Measurements from ENCODE around the gene GREB1. TPM values are rescaled to one million over a fixed set of nuclear protein-coding genes. Genes with fewer than 3 reads are reported as not detected.

GREB1 gene
- total RNA-seq, 1 experiment from 2014 or later: 0.62 TPM

DNA sequence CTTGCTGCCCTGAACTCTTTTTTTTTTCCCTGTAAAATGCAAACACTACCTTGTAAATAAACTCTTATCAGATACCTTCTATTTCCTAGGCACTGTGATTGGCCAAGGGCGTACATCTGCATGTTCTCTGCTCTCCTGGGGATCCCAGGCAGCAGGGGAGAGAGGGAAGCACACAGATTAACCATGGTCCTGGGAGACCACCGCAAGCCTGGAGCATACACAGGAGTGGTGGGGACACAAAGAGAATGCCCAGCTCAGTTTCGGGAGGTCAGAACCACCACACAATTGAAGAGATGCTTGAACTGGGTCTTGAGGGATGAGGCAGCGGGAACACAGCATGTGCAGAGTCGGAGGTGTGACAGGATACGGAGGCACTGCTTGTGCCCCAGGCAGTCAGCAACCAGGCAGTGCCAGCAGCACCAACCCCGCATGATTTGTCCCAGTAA, 2.1 kb downstream of the GREB1 start:
- no peak overlapping the region for H3K4me3 ChIP-seq (ENCODE audit: low read length)
- no peak overlapping the region for H3K9ac ChIP-seq (ENCODE audit: low read length)
- no peak overlapping the region for H3K27ac ChIP-seq (ENCODE audit: low read length)
- H3F3A ChIP-seq (ENCODE audit: low read length, unreplicated experiment): no peaks in the 10 kb centered on the region
- ATAC-seq: no peak
- no peak overlapping the region for H2AFZ ChIP-seq (ENCODE audit: low read length)
- TF ChIP-seq EZH2 (IDR thresholded peaks at IDR 0.05; ENCODE audit: low read length, unreplicated experiment) (peak; percentile 80), EZH2phosphoT487 (IDR thresholded peaks at IDR 0.05; ENCODE audit: borderline replicate concordance, low read length) (0 out of 2 replicates have a peak, but pooled peaks have one; percentile 4)
- TF ChIP-seq, protein P1, sequence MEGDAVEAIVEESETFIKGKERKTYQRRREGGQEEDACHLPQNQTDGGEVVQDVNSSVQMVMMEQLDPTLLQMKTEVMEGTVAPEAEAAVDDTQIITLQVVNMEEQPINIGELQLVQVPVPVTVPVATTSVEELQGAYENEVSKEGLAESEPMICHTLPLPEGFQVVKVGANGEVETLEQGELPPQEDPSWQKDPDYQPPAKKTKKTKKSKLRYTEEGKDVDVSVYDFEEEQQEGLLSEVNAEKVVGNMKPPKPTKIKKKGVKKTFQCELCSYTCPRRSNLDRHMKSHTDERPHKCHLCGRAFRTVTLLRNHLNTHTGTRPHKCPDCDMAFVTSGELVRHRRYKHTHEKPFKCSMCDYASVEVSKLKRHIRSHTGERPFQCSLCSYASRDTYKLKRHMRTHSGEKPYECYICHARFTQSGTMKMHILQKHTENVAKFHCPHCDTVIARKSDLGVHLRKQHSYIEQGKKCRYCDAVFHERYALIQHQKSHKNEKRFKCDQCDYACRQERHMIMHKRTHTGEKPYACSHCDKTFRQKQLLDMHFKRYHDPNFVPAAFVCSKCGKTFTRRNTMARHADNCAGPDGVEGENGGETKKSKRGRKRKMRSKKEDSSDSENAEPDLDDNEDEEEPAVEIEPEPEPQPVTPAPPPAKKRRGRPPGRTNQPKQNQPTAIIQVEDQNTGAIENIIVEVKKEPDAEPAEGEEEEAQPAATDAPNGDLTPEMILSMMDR (conservative IDR thresholded peaks at IDR 0.05; ENCODE audit: low read depth, low read length): no peak
- no peaks in the 10 kb centered on the region for H3K9me2 ChIP-seq (replicated peaks; ENCODE audit: low read length)
- ChIA-PET POLR2A (ENCODE audit: unreplicated experiment) (no interaction called here), CTCF (no interaction called here)
- no peak overlapping the region for H3K4me2 ChIP-seq (ENCODE audit: low read length)
- intact Hi-C loops (cut with micrococcal nuclease): no loop called here
- H4K20me1 ChIP-seq (ENCODE audit: low read length): no peaks in the 10 kb centered on the region
- no peaks in the 10 kb centered on the region for H3K36me3 ChIP-seq (ENCODE audit: low read depth, low read length)
- H3K4me1 ChIP-seq (ENCODE audit: insufficient read depth, low read length): no peaks in the 10 kb centered on the region
- BruUV-seq (replicated peaks): no TSS peak
- DNase-seq: no peak
- H3K79me2 ChIP-seq (ENCODE audit: low read length): no peaks in the 10 kb centered on the region
- H3K27me3 ChIP-seq (ENCODE audit: low read length): peaks cover 79% of the 10 kb centered on the region
- no peaks in the 10 kb centered on the region for H3K9me3 ChIP-seq (ENCODE audit: low read length)

DNA sequence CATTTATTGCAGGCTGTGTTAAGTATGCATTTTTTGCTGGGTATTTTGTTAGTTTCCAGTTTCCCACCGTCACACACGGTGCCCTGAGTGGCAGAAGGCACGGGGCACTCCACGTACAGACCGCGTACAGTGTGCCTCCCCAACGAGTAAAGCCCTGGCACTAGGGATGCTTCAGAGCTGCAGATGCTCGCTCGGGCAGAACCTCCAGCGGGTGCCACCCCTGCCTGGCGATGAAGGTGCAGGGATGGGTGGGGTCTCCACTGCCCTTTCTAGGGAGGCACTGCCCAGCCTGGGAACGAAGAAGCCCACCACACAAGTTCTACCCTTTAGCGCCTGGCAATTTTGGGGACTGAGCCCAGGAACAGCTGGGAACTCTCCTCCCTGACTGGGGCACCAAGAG, 4.1 kb downstream of the GREB1 start:
- no TSS peak for BruUV-seq (replicated peaks)
- Histone ChIP-seq H3K9me3 (ENCODE audit: low read length) (no peaks in the 10 kb centered on the region), H4K20me1 (ENCODE audit: low read length) (no peaks in the 10 kb centered on the region), H3K27ac (ENCODE audit: low read length) (no peak overlapping the region), H2AFZ (ENCODE audit: low read length) (no peak overlapping the region), H3K4me1 (ENCODE audit: insufficient read depth, low read length) (no peaks in the 10 kb centered on the region), H3F3A (ENCODE audit: low read length, unreplicated experiment) (no peaks in the 10 kb centered on the region), H3K4me2 (ENCODE audit: low read length) (no peak overlapping the region), H3K9ac (ENCODE audit: low read length) (no peak overlapping the region), H3K79me2 (ENCODE audit: low read length) (no peaks in the 10 kb centered on the region), H3K4me3 (ENCODE audit: low read length) (no peak overlapping the region), H3K9me2 (replicated peaks; ENCODE audit: low read length) (no peaks in the 10 kb centered on the region), H3K36me3 (ENCODE audit: low read depth, low read length) (no peaks in the 10 kb centered on the region), H3K27me3 (ENCODE audit: low read length) (peaks cover 86% of the 10 kb centered on the region)
- ChIA-PET POLR2A (ENCODE audit: unreplicated experiment) (no interaction called here), CTCF (no interaction called here)
- TF ChIP-seq EZH2 (IDR thresholded peaks at IDR 0.05; ENCODE audit: low read length, unreplicated experiment) (no peak), EZH2phosphoT487 (IDR thresholded peaks at IDR 0.05; ENCODE audit: borderline replicate concordance, low read length) (no peak)
- TF ChIP-seq, protein P1 (conservative IDR thresholded peaks at IDR 0.05; ENCODE audit: low read depth, low read length): no peak
- DNase-seq (no peak), ATAC-seq (no peak)
- intact Hi-C loops (cut with micrococcal nuclease): no loop called here

DNA sequence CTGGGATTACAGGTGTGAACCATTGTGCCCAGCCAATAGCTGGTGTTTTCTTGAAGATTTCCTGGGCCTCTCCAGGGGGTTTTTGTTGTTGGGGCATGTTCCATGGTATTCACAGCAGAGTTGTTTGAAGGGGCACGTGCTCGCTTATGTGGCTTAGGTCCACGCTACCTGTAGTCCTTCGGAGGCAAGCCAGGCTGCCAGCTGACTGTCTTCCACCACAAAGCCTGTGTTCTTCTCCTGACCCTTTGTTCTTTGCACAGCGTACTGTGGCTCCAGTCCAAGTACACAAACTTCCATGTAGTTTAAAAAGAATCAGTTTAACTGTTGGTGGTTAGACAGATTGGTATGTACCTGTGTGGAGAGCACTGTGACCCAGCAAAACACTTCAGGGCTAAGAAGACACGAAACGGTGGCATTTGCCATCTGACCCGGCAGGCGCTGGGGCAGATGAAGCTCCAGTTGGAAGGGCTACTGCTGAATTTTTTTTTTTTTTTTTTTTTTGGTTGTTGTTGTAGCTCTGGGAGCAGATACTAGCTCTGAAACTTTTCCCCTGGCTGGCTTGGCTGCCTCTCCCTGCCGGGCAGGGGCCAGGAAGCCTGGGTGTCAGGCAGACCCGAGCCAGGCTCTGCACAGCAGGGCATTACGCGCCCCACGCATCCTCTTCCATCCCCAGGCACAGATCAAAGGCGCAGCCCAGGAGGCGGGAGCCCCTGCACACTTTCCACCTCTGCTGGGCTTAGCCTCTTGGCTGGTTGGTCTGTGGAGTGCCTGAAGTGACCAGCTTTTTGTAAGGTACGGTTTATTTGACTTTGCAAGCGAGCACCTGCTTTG, 5.7 kb downstream of the GREB1 start:
- no peak overlapping the region for H3K4me2 ChIP-seq (ENCODE audit: low read length)
- H3K9me3 ChIP-seq (ENCODE audit: low read length): no peaks in the 10 kb centered on the region
- ChIA-PET CTCF (no interaction called here), POLR2A (ENCODE audit: unreplicated experiment) (no interaction called here)
- no peak overlapping the region for H3K9ac ChIP-seq (ENCODE audit: low read length)
- no peak overlapping the region for H3K4me3 ChIP-seq (ENCODE audit: low read length)
- no peaks in the 10 kb centered on the region for H3K4me1 ChIP-seq (ENCODE audit: insufficient read depth, low read length)
- ATAC-seq (no peak), DNase-seq (no peak)
- no TSS peak for BruUV-seq (replicated peaks)
- TF ChIP-seq, protein P1 (conservative IDR thresholded peaks at IDR 0.05; ENCODE audit: low read depth, low read length): no peak
- TF ChIP-seq EZH2phosphoT487 (IDR thresholded peaks at IDR 0.05; ENCODE audit: borderline replicate concordance, low read length): no peak
- TF ChIP-seq EZH2 (IDR thresholded peaks at IDR 0.05; ENCODE audit: low read length, unreplicated experiment): no peak
- H3K79me2 ChIP-seq (ENCODE audit: low read length): no peaks in the 10 kb centered on the region
- intact Hi-C loops (cut with micrococcal nuclease): no loop called here
- H3K36me3 ChIP-seq (ENCODE audit: low read depth, low read length): no peaks in the 10 kb centered on the region
- H3K27ac ChIP-seq (ENCODE audit: low read length): no peak overlapping the region
- H3K27me3 ChIP-seq (ENCODE audit: low read length): peaks cover 87% of the 10 kb centered on the region
- no peaks in the 10 kb centered on the region for H3K9me2 ChIP-seq (replicated peaks; ENCODE audit: low read length)
- H3F3A ChIP-seq (ENCODE audit: low read length, unreplicated experiment): no peaks in the 10 kb centered on the region
- no peaks in the 10 kb centered on the region for H4K20me1 ChIP-seq (ENCODE audit: low read length)
- no peak overlapping the region for H2AFZ ChIP-seq (ENCODE audit: low read length)
